Neural progenitor cell (in vitro differentiated cells): Measurements from ENCODE around the gene EFCAB8. TPM values are rescaled to one million over a fixed set of nuclear protein-coding genes. Genes with fewer than 3 reads are reported as not detected.

Experiments used
- DNase-seq: peaks from one replicate; pipeline ENCODE4 v3.0.0-alpha.2; 2016; ENCODE audit warnings: low spot score
- H2AFZ ChIP-seq: fragments of 200-600 bp; sonication (generic); replicated peaks from 2 replicates; pipeline ENCODE4 v1.6.1; 2016; ENCODE audit warnings: antibody characterized with exemption
- H3F3A ChIP-seq: fragments of 200-600 bp; sonication (generic); 2 replicates; pipeline ENCODE4 v1.6.1; 2016; ENCODE audit warnings: antibody characterized with exemption, low read depth
- H3K27ac ChIP-seq: fragments of 200-600 bp; sonication (generic); 2 replicates; pipeline ENCODE4 v1.5.1; 2016; ENCODE audit warnings: mild to moderate bottlenecking
- H3K27me3 ChIP-seq: fragments of 200-600 bp; sonication (generic); 2 replicates; pipeline ENCODE4 v1.6.1; 2016; ENCODE audit warnings: mild to moderate bottlenecking, moderate library complexity
- H3K36me3 ChIP-seq: fragments of 200-600 bp; sonication (generic); 2 replicates; pipeline ENCODE4 v1.5.1; 2016
- H3K4me1 ChIP-seq: fragments of 200-600 bp; sonication (generic); 2 replicates; pipeline ENCODE4 v1.6.1; 2016; ENCODE audit warnings: mixed run types
- H3K4me2 ChIP-seq: fragments of 200-600 bp; sonication (generic); 2 replicates; pipeline ENCODE4 v1.6.1; 2016
- H3K4me3 ChIP-seq: fragments of 200-600 bp; sonication (generic); 2 replicates; pipeline ENCODE4 v1.5.1; 2016
- H3K79me2 ChIP-seq: fragments of 200-600 bp; sonication (generic); 2 replicates; pipeline ENCODE4 v1.6.1; 2016; ENCODE audit warnings: low read depth
- H3K9ac ChIP-seq: fragments of 200-600 bp; sonication (generic); 2 replicates; pipeline ENCODE4 v1.6.1; 2016
- H3K9me3 ChIP-seq: fragments of 200-600 bp; sonication (generic); 2 replicates; pipeline ENCODE4 v1.5.1; 2016; ENCODE audit warnings: low read depth
- H4K20me1 ChIP-seq: fragments of 200-600 bp; sonication (generic); 2 replicates; pipeline ENCODE4 v1.6.1; 2016; ENCODE audit warnings: low read depth
- H3K27ac Mint-ChIP-seq: 3 replicates; pipeline ENCODE4 v1.8.0; 2021; ENCODE audit warnings: mixed read lengths
- H3K27me3 Mint-ChIP-seq: 2 replicates; pipeline ENCODE4 v1.8.0; 2022; ENCODE audit warnings: low read depth, mild to moderate bottlenecking, inconsistent platforms, moderate library complexity, mixed read lengths; ENCODE audit not compliant: insufficient read depth
- H3K36me3 Mint-ChIP-seq: 3 replicates; pipeline ENCODE4 v1.8.0; 2021; ENCODE audit warnings: mixed read lengths
- H3K4me1 Mint-ChIP-seq: 3 replicates; pipeline ENCODE4 v1.8.0; 2021; ENCODE audit warnings: mixed read lengths
- H3K4me3 Mint-ChIP-seq: 3 replicates; pipeline ENCODE4 v1.8.0; 2021; ENCODE audit warnings: mild to moderate bottlenecking, moderate library complexity, mixed read lengths
- H3K9me3 Mint-ChIP-seq: 3 replicates; pipeline ENCODE4 v1.8.0; 2020; ENCODE audit warnings: mixed read lengths
- CTCF ChIP-seq: fragments of 200-600 bp; sonication (generic); IDR thresholded peaks from 2 replicates; pipeline ENCODE4 v1.5.1; 2017; ENCODE audit warnings: antibody characterized with exemption, mild to moderate bottlenecking
- EZH2 ChIP-seq: fragments of 200-600 bp; sonication (generic); IDR thresholded peaks from 2 replicates; pipeline ENCODE4 v1.6.1; 2017; ENCODE audit warnings: antibody characterized with exemption, mild to moderate bottlenecking, moderate library complexity
- EZH2phosphoT487 ChIP-seq: fragments of 200-600 bp; sonication (generic); IDR thresholded peaks from 2 replicates; pipeline ENCODE4 v1.6.1; 2017; ENCODE audit warnings: antibody characterized with exemption
- total RNA-seq: library from RNA; depleted of rRNA; stranded (reverse); fragments of >200 nt; gene quantifications from 2 replicates; pipeline ENCODE4 v1.2.3, GENCODE V29; 2015; ENCODE audit warnings: low replicate concordance

Gene EFCAB8
- total RNA-seq, 1 donor from 2014 or later: not detected

DNA sequence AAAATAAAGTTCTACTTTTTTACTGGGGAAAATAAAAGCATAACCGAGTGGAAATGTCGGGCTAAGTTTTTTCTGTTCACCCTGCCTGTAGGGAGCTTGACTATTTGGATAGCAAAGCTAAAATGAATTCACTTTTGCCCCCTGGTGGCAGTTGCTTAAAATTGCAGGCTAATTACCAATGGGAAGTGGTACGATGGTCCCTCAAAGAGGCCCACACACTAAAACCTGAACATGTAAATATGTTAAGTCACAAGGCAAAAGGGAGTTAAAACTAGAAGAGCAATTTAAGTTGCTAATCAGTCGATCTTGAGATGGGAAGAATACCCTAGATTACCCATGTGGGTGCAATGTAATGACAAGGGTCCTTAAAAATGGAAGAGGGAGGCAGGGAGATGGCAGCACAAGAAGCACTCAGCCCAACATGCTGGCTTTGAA is 146.4 kb downstream of the EFCAB8 start:
- Histone ChIP-seq H3K4me2 (no peak overlapping the region), H3K9me3 (no peaks in the 10 kb centered on the region), H3K4me1 (no peaks in the 10 kb centered on the region), H3K36me3 (no peaks in the 10 kb centered on the region), H3K4me3 (no peak overlapping the region), H3K27ac (no peak overlapping the region), H3K27me3 (no peaks in the 10 kb centered on the region), H3K9ac (no peak overlapping the region), H3K79me2 (no peaks in the 10 kb centered on the region), H3F3A (no peaks in the 10 kb centered on the region), H4K20me1 (no peaks in the 10 kb centered on the region), H2AFZ (no peak overlapping the region)
- H3K27ac Mint-ChIP-seq: no peak overlapping the region
- TF ChIP-seq EZH2 (no peak), CTCF (peak; percentile 77)
- H3K4me1 Mint-ChIP-seq: peaks cover 19% of the 10 kb centered on the region
- peaks cover 18% of the 10 kb centered on the region for H3K27me3 Mint-ChIP-seq
- peak; percentile 45 for DNase-seq
- peaks cover 2% of the 10 kb centered on the region for H3K9me3 Mint-ChIP-seq
- no peak overlapping the region for H3K4me3 Mint-ChIP-seq
- H3K36me3 Mint-ChIP-seq: no peaks in the 10 kb centered on the region

DNA sequence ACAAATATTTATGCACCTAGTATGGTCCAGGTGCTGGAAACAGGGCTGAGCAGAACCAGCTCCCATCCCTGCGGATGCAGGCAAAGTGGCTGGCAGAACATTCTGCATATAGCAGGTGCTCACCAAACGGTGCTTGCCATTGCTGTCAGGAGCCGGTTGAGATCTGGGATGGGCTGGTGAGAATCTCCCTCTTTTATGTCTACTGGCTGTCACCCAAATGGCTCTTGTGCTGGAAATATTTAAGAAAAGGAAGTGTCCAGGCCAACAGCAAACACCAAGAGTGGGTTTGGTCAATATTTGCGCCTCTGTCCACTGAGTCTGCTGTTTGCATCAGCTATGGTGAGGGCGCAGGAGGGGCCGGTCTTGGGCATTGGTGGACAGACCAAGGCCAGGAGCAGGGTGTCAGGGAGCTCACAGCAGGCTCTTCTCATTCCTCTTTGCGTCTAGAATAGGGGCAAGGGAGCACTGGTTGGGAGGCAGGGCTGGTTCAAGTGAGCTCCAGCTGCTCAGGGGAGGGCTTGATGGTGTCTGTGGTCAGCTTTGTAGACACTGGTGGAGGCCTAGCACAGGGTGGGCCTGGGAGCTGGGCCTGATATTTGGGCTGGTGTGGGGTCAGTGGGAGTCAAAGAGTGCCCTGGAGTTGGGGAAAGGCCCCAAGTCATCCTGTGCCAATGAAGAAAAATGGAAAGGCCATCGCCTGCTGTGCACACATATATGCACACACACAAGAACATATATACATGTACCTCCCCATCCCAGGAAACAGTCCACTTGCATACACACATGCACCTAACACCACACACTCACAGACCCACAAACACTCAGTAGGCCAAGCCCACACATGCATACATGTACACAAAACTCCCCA is 147.4 kb downstream of the EFCAB8 start:
- Histone ChIP-seq H3K79me2 (no peaks in the 10 kb centered on the region), H2AFZ (no peak overlapping the region), H3K9me3 (no peaks in the 10 kb centered on the region), H4K20me1 (no peaks in the 10 kb centered on the region), H3K4me3 (no peak overlapping the region), H3K4me1 (no peaks in the 10 kb centered on the region), H3K9ac (no peak overlapping the region), H3K27me3 (no peaks in the 10 kb centered on the region), H3F3A (no peaks in the 10 kb centered on the region), H3K4me2 (no peak overlapping the region), H3K36me3 (no peaks in the 10 kb centered on the region), H3K27ac (no peak overlapping the region)
- H3K4me1 Mint-ChIP-seq: peaks cover 21% of the 10 kb centered on the region
- H3K9me3 Mint-ChIP-seq: peaks cover 2% of the 10 kb centered on the region
- no peak overlapping the region for H3K4me3 Mint-ChIP-seq
- no peak for DNase-seq
- H3K27me3 Mint-ChIP-seq: peaks cover 21% of the 10 kb centered on the region
- H3K27ac Mint-ChIP-seq: no peak overlapping the region
- no peak for TF ChIP-seq EZH2phosphoT487
- TF ChIP-seq CTCF: no peak
- no peak for TF ChIP-seq EZH2
- no peaks in the 10 kb centered on the region for H3K36me3 Mint-ChIP-seq

DNA sequence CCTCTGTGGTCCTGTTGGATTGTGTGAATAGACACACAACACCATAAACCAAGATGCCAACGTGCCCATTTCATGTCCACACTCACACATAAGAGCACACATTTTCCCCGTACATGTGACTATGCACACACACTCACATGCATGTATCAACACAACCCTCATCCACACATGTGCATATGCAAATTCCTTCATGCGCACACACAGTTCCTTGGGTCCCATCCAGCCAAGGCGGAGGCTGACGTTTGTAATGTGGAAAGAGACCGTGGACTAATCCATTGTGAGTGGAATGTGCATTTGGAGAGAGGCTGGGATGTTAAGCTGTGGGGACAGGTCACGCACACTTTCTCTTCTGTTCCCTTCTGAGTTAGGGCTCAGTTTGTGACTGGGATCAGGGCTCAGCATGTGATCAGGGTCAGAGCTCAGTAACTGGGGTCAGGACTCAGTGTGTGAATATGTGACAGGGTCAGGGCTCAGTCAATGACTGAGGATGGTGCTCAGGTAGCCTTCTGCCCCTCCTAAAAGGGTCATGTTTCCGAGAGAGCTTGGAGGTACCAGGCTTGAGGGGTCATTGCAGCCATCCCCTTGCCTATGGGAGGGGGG is 148.2 kb downstream of the EFCAB8 start:
- no peak overlapping the region for H3K4me3 Mint-ChIP-seq
- no peak overlapping the region for H3K9ac ChIP-seq
- no peaks in the 10 kb centered on the region for H3K27me3 ChIP-seq
- no peaks in the 10 kb centered on the region for H3F3A ChIP-seq
- peaks cover 21% of the 10 kb centered on the region for H3K27me3 Mint-ChIP-seq
- no peak overlapping the region for H2AFZ ChIP-seq
- peaks cover 22% of the 10 kb centered on the region for H3K4me1 Mint-ChIP-seq
- no peaks in the 10 kb centered on the region for H3K36me3 ChIP-seq
- H3K27ac Mint-ChIP-seq: peak overlapping the region; percentile 57
- H3K9me3 Mint-ChIP-seq: peaks cover 2% of the 10 kb centered on the region
- H3K4me1 ChIP-seq: no peaks in the 10 kb centered on the region
- H3K27ac ChIP-seq: no peak overlapping the region
- no peak for DNase-seq
- no peak overlapping the region for H3K4me3 ChIP-seq
- H3K36me3 Mint-ChIP-seq: no peaks in the 10 kb centered on the region
- H3K9me3 ChIP-seq: no peaks in the 10 kb centered on the region
- TF ChIP-seq EZH2phosphoT487 (no peak), EZH2 (no peak), CTCF (no peak)
- H3K79me2 ChIP-seq: no peaks in the 10 kb centered on the region
- H3K4me2 ChIP-seq: no peak overlapping the region
- no peaks in the 10 kb centered on the region for H4K20me1 ChIP-seq
